H1 (cell line): ENCODE measurements around the gene AAMP. TPM values are rescaled to one million over a fixed set of nuclear protein-coding genes. Genes with fewer than 3 reads are reported as not detected.

Experiments used
- CTCF ChIA-PET: fragments of 300-600 bp; sonication (Branson Sonifier 250); formaldehyde crosslinking; loops from one replicate; lab custom pipeline; 2021; ENCODE audit not compliant: partially characterized antibody; lab: Charles Lee
- POLR2A ChIA-PET: fragments of 300-600 bp; sonication (Branson Sonifier 250); formaldehyde crosslinking; loops from one replicate; lab custom pipeline; 2021; ENCODE audit warnings: inconsistent platforms; ENCODE audit not compliant: partially characterized antibody; lab: Charles Lee
- DNase-seq, 2 experiments: peaks; one replicate each; pipeline versions ENCODE4 v3.0.0 to v3.0.0-alpha.2; 2010 to 2022; ENCODE audit warnings: low spot score in 2 of 2, low read depth in 1 of 2, mixed read lengths in 1 of 2
- FAIRE-seq: peaks from 2 replicates; lab custom pipeline; 2011; peaks lifted over from hg19 to GRCh38; lab: Jason Lieb, UNC
- H2AFZ ChIP-seq: 2 replicates; pipeline ENCODE4 v1.8.1; 2012; ENCODE audit warnings: low read length, inconsistent platforms
- H2AK5ac ChIP-seq: 2 replicates; pipeline ENCODE4 v1.6.1; 2013; ENCODE audit warnings: low read depth, low read length
- H2BK120ac ChIP-seq: replicated peaks from 2 replicates; pipeline ENCODE3; 2013; ENCODE audit warnings: low read depth, low read length, inconsistent platforms
- H2BK12ac ChIP-seq: 2 replicates; pipeline ENCODE4 v1.6.1; 2013; ENCODE audit warnings: low read depth, low read length
- H2BK15ac ChIP-seq: 2 replicates; pipeline ENCODE4 v1.6.1; 2013; ENCODE audit warnings: low read length
- H2BK20ac ChIP-seq: 2 replicates; pipeline ENCODE4 v1.6.1; 2013; ENCODE audit warnings: low read length
- H2BK5ac ChIP-seq: 2 replicates; pipeline ENCODE4 v1.6.1; 2013; ENCODE audit warnings: low read depth, low read length
- H3K14ac ChIP-seq: 2 replicates; pipeline ENCODE4 v1.6.1; 2013; ENCODE audit warnings: inconsistent platforms; ENCODE audit not compliant: insufficient read length
- H3K18ac ChIP-seq: 2 replicates; pipeline ENCODE4 v1.6.1; 2013; ENCODE audit warnings: low read length; ENCODE audit errors: extremely low read depth
- H3K23ac ChIP-seq: 2 replicates; pipeline ENCODE4 v1.6.1; 2013; ENCODE audit warnings: inconsistent platforms; ENCODE audit not compliant: insufficient read length
- H3K23me2 ChIP-seq: 2 replicates; pipeline ENCODE4 v1.6.1; 2013; ENCODE audit warnings: low read depth, low read length
- H3K27ac ChIP-seq: 2 replicates; pipeline ENCODE4 v1.6.1; 2011; ENCODE audit warnings: low read depth, low read length, inconsistent platforms
- H3K27me3 ChIP-seq, 4 experiments: replicated peaks in 1 of 4; 1 replicate in 1 of 4; 2 replicates in 3 of 4; pipeline versions ENCODE4 v1.6.1 to v1.8.1; 2011 to 2013; ENCODE audit warnings: low read length in 3 of 4, mild to moderate bottlenecking in 3 of 4, inconsistent platforms in 2 of 4, mixed read lengths in 2 of 4, moderate library complexity in 1 of 4; ENCODE audit not compliant: control insufficient read depth in 3 of 4, insufficient read depth in 3 of 4; ENCODE audit errors: extremely low read depth in 1 of 4
- H3K36me3 ChIP-seq, 4 experiments: 2 replicates each; pipeline versions ENCODE4 v1.6.1 to v1.8.1; 2011 to 2013; ENCODE audit warnings: mild to moderate bottlenecking in 4 of 4, low read length in 3 of 4, moderate library complexity in 2 of 4, control low read depth in 1 of 4, inconsistent platforms in 1 of 4; ENCODE audit not compliant: insufficient read depth in 4 of 4, control insufficient read depth in 2 of 4
- H3K4ac ChIP-seq: replicated peaks from 2 replicates; pipeline ENCODE3; 2013; ENCODE audit warnings: low read length, low read depth, mixed read lengths, inconsistent platforms; ENCODE audit not compliant: insufficient read length
- H3K4me1 ChIP-seq, 4 experiments: replicated peaks in 1 of 4; 1 replicate in 1 of 4; 2 replicates in 3 of 4; pipeline versions ENCODE4 v1.6.1 to v1.8.1; 2011 to 2013; ENCODE audit warnings: low read length in 3 of 4, inconsistent platforms in 2 of 4, mixed read lengths in 1 of 4; ENCODE audit not compliant: insufficient read depth in 4 of 4, control insufficient read depth in 3 of 4
- H3K4me2 ChIP-seq, 2 experiments: 2 replicates each; pipeline versions ENCODE4 v1.6.1 to v1.8.1; 2011 to 2013; ENCODE audit warnings: low read depth in 2 of 2, low read length in 2 of 2, control low read depth in 1 of 2, inconsistent platforms in 1 of 2, mild to moderate bottlenecking in 1 of 2; ENCODE audit not compliant: insufficient read depth in 1 of 2
- H3K4me3 ChIP-seq, 4 experiments: fragments of 200-600, 300-600 bp in 1 of 4; sonication (generic), shearing (Covaris generic), sonication (Bioruptor Twin) in 1 of 4; 2 replicates each; pipeline versions ENCODE4 v1.5.1 to v1.8.1; 2011 to 2016; ENCODE audit warnings: low read length in 4 of 4, low read depth in 3 of 4, control low read depth in 2 of 4, inconsistent platforms in 2 of 4, mild to moderate bottlenecking in 2 of 4, mixed read lengths in 1 of 4, moderate library complexity in 1 of 4; ENCODE audit not compliant: insufficient read depth in 2 of 4; ENCODE audit errors: extremely low read depth in 1 of 4
- H3K56ac ChIP-seq: replicated peaks from 2 replicates; pipeline ENCODE3; 2013; ENCODE audit warnings: low read depth, mild to moderate bottlenecking, mixed read lengths, low read length, inconsistent platforms; ENCODE audit not compliant: insufficient read length
- H3K79me1 ChIP-seq: 2 replicates; pipeline ENCODE4 v1.6.1; 2013; ENCODE audit warnings: low read depth, low read length, control low read depth
- H3K79me2 ChIP-seq, 2 experiments: 2 replicates each; pipeline versions ENCODE4 v1.6.1 to v1.8.1; 2012 to 2013; ENCODE audit warnings: low read length in 2 of 2, mild to moderate bottlenecking in 2 of 2, inconsistent platforms in 1 of 2; ENCODE audit not compliant: insufficient read depth in 2 of 2, control insufficient read depth in 1 of 2
- H3K9ac ChIP-seq, 4 experiments: replicated peaks in 1 of 4; 1 replicate in 1 of 4; 2 replicates in 3 of 4; pipeline versions ENCODE4 v1.6.1 to v1.8.1; 2011 to 2013; ENCODE audit warnings: low read depth in 3 of 4, low read length in 3 of 4, control low read depth in 2 of 4, mild to moderate bottlenecking in 2 of 4, moderate library complexity in 2 of 4, inconsistent platforms in 1 of 4; ENCODE audit errors: extremely low read depth in 1 of 4
- H3K9me3 ChIP-seq, 2 experiments: 2 replicates each; pipeline versions ENCODE4 v1.6.1 to v1.8.1; 2012 to 2013; ENCODE audit warnings: mild to moderate bottlenecking in 2 of 2, moderate library complexity in 2 of 2, control low read depth in 1 of 2, inconsistent platforms in 1 of 2, low read depth in 1 of 2, low read length in 1 of 2, mixed read lengths in 1 of 2; ENCODE audit not compliant: insufficient read depth in 2 of 2
- H4K20me1 ChIP-seq, 2 experiments: replicated peaks in 1 of 2; 2 replicates each; pipeline versions ENCODE3 to v1.8.1; 2011 to 2013; ENCODE audit warnings: inconsistent platforms in 2 of 2, low read length in 2 of 2, mild to moderate bottlenecking in 1 of 2; ENCODE audit not compliant: insufficient read depth in 2 of 2, control insufficient read depth in 1 of 2
- H4K5ac ChIP-seq: 2 replicates; pipeline ENCODE4 v1.6.1; 2013; ENCODE audit warnings: low read length, low read depth, mixed read lengths, inconsistent platforms; ENCODE audit not compliant: insufficient read length
- H4K8ac ChIP-seq: 2 replicates; pipeline ENCODE4 v1.8.0; 2013; ENCODE audit warnings: mild to moderate bottlenecking, moderate library complexity, low read length, inconsistent platforms; ENCODE audit not compliant: insufficient read depth; ENCODE audit errors: extremely low read depth
- H4K91ac ChIP-seq: replicated peaks from 2 replicates; pipeline ENCODE3; 2013; ENCODE audit warnings: low read length, mixed read lengths, inconsistent platforms; ENCODE audit not compliant: insufficient read length
- CHD2 ChIP-seq: IDR thresholded peaks from 2 replicates; pipeline ENCODE4 v1.6.1; 2012; ENCODE audit warnings: low read length, improper control_type of control experiment
- PHF8 ChIP-seq: fragments of 200-600 bp; sonication (generic); conservative IDR thresholded peaks from 2 replicates; pipeline ENCODE4 v1.7.1; 2012; ENCODE audit warnings: low read depth, mild to moderate bottlenecking, inconsistent platforms, low read length, moderate library complexity
- POLR2AphosphoS5 ChIP-seq: IDR thresholded peaks from 2 replicates; pipeline ENCODE4 v1.6.1; 2011; ENCODE audit warnings: low read depth, low read length
- SP4 ChIP-seq: IDR thresholded peaks from 2 replicates; pipeline ENCODE4 v1.6.1; 2012; ENCODE audit warnings: low read length, inconsistent platforms
- TCF12 ChIP-seq: IDR thresholded peaks from 2 replicates; pipeline ENCODE4 v1.6.1; 2011; ENCODE audit warnings: low read depth, mild to moderate bottlenecking, low read length
- WGBS, 2 experiments: shearing (Covaris generic) in 1 of 2; methylation state at CpG; one replicate each; pipeline versions ENCODE4 v1.1.6 to v1.1.7; 2013 to 2015; ENCODE audit warnings: low lambda C conversion rate in 2 of 2, mixed read lengths in 2 of 2, inconsistent platforms in 1 of 2, low coverage in 1 of 2, missing lambda C conversion rate in 1 of 2; ENCODE audit not compliant: insufficient replicate concordance in 2 of 2, insufficient coverage in 1 of 2, insufficient read length in 1 of 2; ENCODE audit errors: extremely low coverage in 1 of 2, missing lambda C conversion rate in 1 of 2; 5-methylcytosine and 5-hydroxymethylcytosine counted together
- polyA plus RNA-seq, 7 experiments: library from polyadenylated mRNA; depleted of rRNA in 3 of 7; stranded (reverse) in 5 of 7; unstranded in 2 of 7; fragments of >200 nt in 5 of 7; fragments of 200-250 nt in 2 of 7; gene quantifications; 1 replicate in 5 of 7; 2 replicates in 1 of 7; 4 replicates in 1 of 7; pipeline versions ENCODE4 v1.2.1 to v1.2.3, GENCODE V29; 2011 to 2013; ENCODE audit warnings: missing spikeins in 2 of 7, mixed read lengths in 2 of 7
- total RNA-seq: library from RNA; stranded (reverse); fragmentation: NEBNext Ultra II Directional; extraction: Animal tissue kit (Norgen Biotek cat#: 25700); gene quantifications from 2 replicates; pipeline ENCODE4 v1.2.1, GENCODE V29; 2021

AAMP gene
- total and polyA plus RNA-seq, 2 of the 8 experiments (the other 6 are each of a cell fraction or from before 2014, with no cell fraction given), result 119 to 125 TPM

GRCh38 chr2:218280260-218280870 is 10.4 kb upstream of the AAMP start:
- 92% methylated on average over 13 of the region's 14 CpGs; no CpG with 5 or more reads in 1 of the 2 experiments for WGBS, 2 experiments
- H3K9me3 ChIP-seq, result no peaks in the 10 kb centered on the region
- no peak overlapping the region for H2AK5ac ChIP-seq
- no peak overlapping the region for H2BK12ac ChIP-seq
- no peak overlapping the region for H3K18ac ChIP-seq
- no peaks in the 10 kb centered on the region for H3K79me1 ChIP-seq
- H3K4ac ChIP-seq, result no peak overlapping the region
- H3K79me2 ChIP-seq, result no peaks in the 10 kb centered on the region
- no peak overlapping the region for H2BK20ac ChIP-seq
- H4K91ac ChIP-seq, result no peak overlapping the region
- peaks cover 0 to 3% (median 0%) of the 10 kb centered on the region in 4 experiments; a peak in 2 of 7 replicates for H3K4me1 ChIP-seq
- no peak overlapping the region for H3K4me2 ChIP-seq
- no peak overlapping the region for H2BK15ac ChIP-seq
- H3K56ac ChIP-seq, result no peak overlapping the region
- H3K14ac ChIP-seq, result no peak overlapping the region
- H2BK5ac ChIP-seq, result no peak overlapping the region
- H3K4me3 ChIP-seq, result no peak overlapping the region
- H3K27me3 ChIP-seq, result no peaks in the 10 kb centered on the region
- H2BK120ac ChIP-seq, result no peak overlapping the region
- FAIRE-seq, result no peak
- ChIA-PET POLR2A (no interaction called here), CTCF (interaction anchor here (0.6 to 9.2 kb wide), 6 partner anchors 7 to 89 kb away, joined by 3 to 131 read pairs (median 4); partner anchors contain the start of genes AAMP and PNKD)
- no peak overlapping the region for H4K8ac ChIP-seq
- H4K20me1 ChIP-seq, result peaks cover 0 to 19% of the 10 kb centered on the region in 2 experiments
- no peaks in the 10 kb centered on the region for H3K23me2 ChIP-seq
- no peak overlapping the region for H4K5ac ChIP-seq
- H3K23ac ChIP-seq, result no peak overlapping the region
- no peak overlapping the region for H3K27ac ChIP-seq
- H2AFZ ChIP-seq, result no peak overlapping the region
- no peak overlapping the region for H3K9ac ChIP-seq
- DNase-seq, result no peak
- peaks cover 0 to 22% (median 2%) of the 10 kb centered on the region in 4 experiments; a peak in 4 of 8 replicates for H3K36me3 ChIP-seq
- TF ChIP-seq SP4 (no peak), PHF8 (no peak), TCF12 (no peak), CHD2 (no peak), POLR2AphosphoS5 (no peak)
